ENCODE measurements around the gene CD101. TPM values are rescaled to one million over a fixed set of nuclear protein-coding genes. Genes with fewer than 3 reads are reported as not detected.

Gene CD101
- total RNA-seq, 1 experiment from 2014 or later = 1.8 TPM

GRCh38 chr1:117038236-117038635 is 36.7 kb downstream of the CD101 start:
- H3K4me2 ChIP-seq (ENCODE audit: insufficient read depth, insufficient read length, low read length) = no peak overlapping the region
- H4K91ac ChIP-seq (ENCODE audit: insufficient read length, low read depth, low read length) = no peak overlapping the region
- no peak overlapping the region for H2BK5ac ChIP-seq (ENCODE audit: insufficient read length, low read length)
- H2BK120ac ChIP-seq (ENCODE audit: low read depth, low read length, poor library complexity, severe bottlenecking) = no peak overlapping the region
- no peak overlapping the region for H4K8ac ChIP-seq (replicated peaks; ENCODE audit: insufficient read length, low read depth, low read length)
- no peak overlapping the region for H3K4ac ChIP-seq (ENCODE audit: low read depth, low read length)
- peaks cover 11 to 20% of the 10 kb centered on the region in 2 experiments for H3K4me1 Mint-ChIP-seq
- no peak overlapping the region for H4K5ac ChIP-seq (ENCODE audit: insufficient read length, low read depth, low read length)
- H3K9ac ChIP-seq (ENCODE audit: extremely low read depth, insufficient read length, low read length) = no peak overlapping the region
- DNase-seq = no peak
- no peaks in the 10 kb centered on the region for H3K27me3 Mint-ChIP-seq (ENCODE audit: low read depth)
- no peak overlapping the region for H3K27ac Mint-ChIP-seq
- peaks cover 0 to 2% of the 10 kb centered on the region in 2 experiments; a peak in 1 of 5 replicates for H3K9me3 Mint-ChIP-seq
- no peaks in the 10 kb centered on the region for H3K79me2 ChIP-seq (ENCODE audit: insufficient read depth, low read length)
- H2BK20ac ChIP-seq (ENCODE audit: low read depth, low read length, poor library complexity, severe bottlenecking) = no peak overlapping the region
- no peak overlapping the region for H3K23ac ChIP-seq (ENCODE audit: insufficient read length, low read depth, low read length)
- no peaks in the 10 kb centered on the region for H4K20me1 ChIP-seq (ENCODE audit: control insufficient read depth, insufficient read depth, insufficient read length)
- H2AK5ac ChIP-seq (ENCODE audit: insufficient read length, low read length) = no peak overlapping the region
- no peaks in the 10 kb centered on the region for H3K9me3 ChIP-seq (ENCODE audit: control insufficient read depth, low read depth, low read length)
- H2BK12ac ChIP-seq (ENCODE audit: insufficient read length, low read depth, low read length) = no peak overlapping the region
- H3K79me1 ChIP-seq (ENCODE audit: insufficient read depth, low read depth, low read length, poor library complexity, severe bottlenecking) = no peaks in the 10 kb centered on the region
- H3K4me1 ChIP-seq (ENCODE audit: insufficient read depth, low read length) = no peaks in the 10 kb centered on the region; the same call in 1 of the 2 replicates
- H3K23me2 ChIP-seq (ENCODE audit: insufficient read length, low read depth, low read length, poor library complexity, severe bottlenecking) = no peaks in the 10 kb centered on the region
- no peak overlapping the region for H3T11ph ChIP-seq (ENCODE audit: low read length)
- no peak overlapping the region for H3K56ac ChIP-seq (ENCODE audit: insufficient read length, low read depth, low read length)
- H3K14ac ChIP-seq (ENCODE audit: insufficient read depth, low read length) = no peak overlapping the region
- WGBS (ENCODE audit: extremely low coverage, insufficient read length, low lambda C conversion rate) = no CpG with 5 or more reads among the region's 6 CpGs
- no peaks in the 10 kb centered on the region for H3K27me3 ChIP-seq (ENCODE audit: insufficient read depth, low read length)
- no peak overlapping the region for H3K27ac ChIP-seq (ENCODE audit: insufficient read length, low read depth, low read length)
- H2AFZ ChIP-seq (ENCODE audit: low read length) = no peak overlapping the region
- no peaks in the 10 kb centered on the region for H3K36me3 Mint-ChIP-seq (ENCODE audit: insufficient read depth in 1 of 3, low read depth in 3 of 3)
- TF ChIP-seq CTCF (conservative IDR thresholded peaks at IDR 0.05) = no peak
- no peak overlapping the region for H3K4me3 Mint-ChIP-seq
- no peak overlapping the region for H2BK15ac ChIP-seq (ENCODE audit: low read depth, low read length)
- no peak overlapping the region for H3K18ac ChIP-seq (ENCODE audit: insufficient read length, low read depth, low read length)

All from H9 (cell line).